ENCODE data around the gene NHS. TPM values are rescaled to one million over a fixed set of nuclear protein-coding genes. Genes with fewer than 3 reads are reported as not detected.

NHS gene
- total RNA-seq, 1 experiment from 2014 or later, result 5.7 TPM

DNA sequence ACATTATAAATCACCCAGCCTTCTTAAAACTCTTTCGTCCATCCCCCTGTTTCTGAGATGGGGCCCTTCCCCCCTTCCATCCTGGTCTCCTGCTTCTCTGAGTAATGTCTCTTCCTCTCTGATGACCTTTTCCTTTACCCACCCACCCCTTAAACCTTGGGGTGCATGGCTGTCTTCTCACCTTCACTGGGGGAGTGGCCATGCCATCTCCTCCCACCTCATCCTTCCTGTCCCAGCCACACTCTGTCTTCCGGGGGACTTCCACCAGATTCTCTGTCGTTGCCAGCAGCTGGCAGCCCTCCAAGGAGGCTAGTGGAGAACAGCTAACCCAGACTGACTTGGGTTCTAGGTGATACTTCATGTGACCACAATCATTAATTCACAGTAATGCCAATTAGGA, 279.1 kb downstream of the NHS start:
- ChIA-PET POLR2A (no interaction called here), CTCF (no interaction called here), RAD21 (ENCODE audit: low non-redundant PET in 1 of 2, low total read pairs in 2 of 2, uncharacterized antibody in 2 of 2, unreplicated experiment in 2 of 2) (no interaction called here)
- Histone ChIP-seq H3K27ac (ENCODE audit: low read depth, low read length) (no peak overlapping the region), H3K9me2 (ENCODE audit: insufficient read depth) (no peaks in the 10 kb centered on the region), H2AFZ (ENCODE audit: low read depth, low read length, poor library complexity, severe bottlenecking) (no peak overlapping the region), H3K9ac (ENCODE audit: low read length) (no peak overlapping the region), H3K36me3 (ENCODE audit: control insufficient read depth in 1 of 2, insufficient read depth in 2 of 2, low read length in 2 of 2) (no peaks in the 10 kb centered on the region), H3K9me3 (ENCODE audit: control insufficient read depth in 1 of 2, insufficient read depth in 1 of 2, low read depth in 1 of 2, low read length in 2 of 2) (no peaks in the 10 kb centered on the region), H3K27me3 (ENCODE audit: insufficient read depth, low read length) (no peaks in the 10 kb centered on the region), H4K20me1 (ENCODE audit: insufficient read depth) (no peaks in the 10 kb centered on the region), H3K79me2 (ENCODE audit: insufficient read depth, low read length) (no peaks in the 10 kb centered on the region), H3K4me1 (ENCODE audit: control insufficient read depth in 1 of 2, insufficient read depth in 2 of 2, low read length in 2 of 2) (no peaks in the 10 kb centered on the region), H3K4me3 (replicated peaks in 1 of 2; ENCODE audit: low read depth in 1 of 2, low read length in 2 of 2) (no peak overlapping the region), H3K4me2 (ENCODE audit: low read length) (no peak overlapping the region)
- TF ChIP-seq, protein P1, sequence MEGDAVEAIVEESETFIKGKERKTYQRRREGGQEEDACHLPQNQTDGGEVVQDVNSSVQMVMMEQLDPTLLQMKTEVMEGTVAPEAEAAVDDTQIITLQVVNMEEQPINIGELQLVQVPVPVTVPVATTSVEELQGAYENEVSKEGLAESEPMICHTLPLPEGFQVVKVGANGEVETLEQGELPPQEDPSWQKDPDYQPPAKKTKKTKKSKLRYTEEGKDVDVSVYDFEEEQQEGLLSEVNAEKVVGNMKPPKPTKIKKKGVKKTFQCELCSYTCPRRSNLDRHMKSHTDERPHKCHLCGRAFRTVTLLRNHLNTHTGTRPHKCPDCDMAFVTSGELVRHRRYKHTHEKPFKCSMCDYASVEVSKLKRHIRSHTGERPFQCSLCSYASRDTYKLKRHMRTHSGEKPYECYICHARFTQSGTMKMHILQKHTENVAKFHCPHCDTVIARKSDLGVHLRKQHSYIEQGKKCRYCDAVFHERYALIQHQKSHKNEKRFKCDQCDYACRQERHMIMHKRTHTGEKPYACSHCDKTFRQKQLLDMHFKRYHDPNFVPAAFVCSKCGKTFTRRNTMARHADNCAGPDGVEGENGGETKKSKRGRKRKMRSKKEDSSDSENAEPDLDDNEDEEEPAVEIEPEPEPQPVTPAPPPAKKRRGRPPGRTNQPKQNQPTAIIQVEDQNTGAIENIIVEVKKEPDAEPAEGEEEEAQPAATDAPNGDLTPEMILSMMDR (IDR thresholded peaks at IDR 0.05 in 2 of 3, conservative IDR thresholded peaks at IDR 0.05 in 1 of 3; ENCODE audit: borderline replicate concordance in 1 of 3, insufficient read depth in 1 of 3, low read depth in 2 of 3, low read length in 2 of 3), result no peak
- TF ChIP-seq ZNF274 (IDR thresholded peaks at IDR 0.05; ENCODE audit: low read depth, low read length), result no peak
- TF ChIP-seq EZH2phosphoT487 (IDR thresholded peaks at IDR 0.05; ENCODE audit: borderline replicate concordance), result no peak
- no peak for TF ChIP-seq REST (IDR thresholded peaks at IDR 0.05; ENCODE audit: low read depth)
- TF ChIP-seq POLR2AphosphoS5 (IDR thresholded peaks at IDR 0.05; ENCODE audit: low read depth, low read length), result no peak
- TF ChIP-seq TCF7L2 (IDR thresholded peaks at IDR 0.05; ENCODE audit: borderline replicate concordance, extremely low read depth, insufficient read depth, insufficient read length), result no peak
- TF ChIP-seq CBX3 (IDR thresholded peaks at IDR 0.05; ENCODE audit: low read depth), result no peak
- no peak for TF ChIP-seq CEBPB (IDR thresholded peaks at IDR 0.05; ENCODE audit: low read depth)
- TF ChIP-seq JUND (IDR thresholded peaks at IDR 0.05), result no peak
- no peak for TF ChIP-seq MAX (IDR thresholded peaks at IDR 0.05)
- TF ChIP-seq SRF (IDR thresholded peaks at IDR 0.05; ENCODE audit: low read depth), result no peak
- no peak for TF ChIP-seq SIN3A (IDR thresholded peaks at IDR 0.05; ENCODE audit: low read depth)
- TF ChIP-seq, protein P2, sequence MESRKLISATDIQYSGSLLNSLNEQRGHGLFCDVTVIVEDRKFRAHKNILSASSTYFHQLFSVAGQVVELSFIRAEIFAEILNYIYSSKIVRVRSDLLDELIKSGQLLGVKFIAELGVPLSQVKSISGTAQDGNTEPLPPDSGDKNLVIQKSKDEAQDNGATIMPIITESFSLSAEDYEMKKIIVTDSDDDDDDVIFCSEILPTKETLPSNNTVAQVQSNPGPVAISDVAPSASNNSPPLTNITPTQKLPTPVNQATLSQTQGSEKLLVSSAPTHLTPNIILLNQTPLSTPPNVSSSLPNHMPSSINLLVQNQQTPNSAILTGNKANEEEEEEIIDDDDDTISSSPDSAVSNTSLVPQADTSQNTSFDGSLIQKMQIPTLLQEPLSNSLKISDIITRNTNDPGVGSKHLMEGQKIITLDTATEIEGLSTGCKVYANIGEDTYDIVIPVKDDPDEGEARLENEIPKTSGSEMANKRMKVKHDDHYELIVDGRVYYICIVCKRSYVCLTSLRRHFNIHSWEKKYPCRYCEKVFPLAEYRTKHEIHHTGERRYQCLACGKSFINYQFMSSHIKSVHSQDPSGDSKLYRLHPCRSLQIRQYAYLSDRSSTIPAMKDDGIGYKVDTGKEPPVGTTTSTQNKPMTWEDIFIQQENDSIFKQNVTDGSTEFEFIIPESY (IDR thresholded peaks at IDR 0.05; ENCODE audit: extremely low read depth, insufficient replicate concordance, low read length), result no peak
- DNase-seq (ENCODE audit: low read depth, low spot score) (no peak), ATAC-seq (no peak)
- intact Hi-C loops (cut with micrococcal nuclease), result no loop called here
- no TSS peak for BruUV-seq (replicated peaks)
